Measurements from ENCODE around the gene ZNF644. TPM values are rescaled to one million over a fixed set of nuclear protein-coding genes. Genes with fewer than 3 reads are reported as not detected.
A peak's percentile ranks its signal among the peaks of the same experiment; 100 is the strongest.

The ZNF644 gene
- total RNA-seq, 6 donors from 2014 or later: 36.7 to 111 (median 42.9) TPM

DNA sequence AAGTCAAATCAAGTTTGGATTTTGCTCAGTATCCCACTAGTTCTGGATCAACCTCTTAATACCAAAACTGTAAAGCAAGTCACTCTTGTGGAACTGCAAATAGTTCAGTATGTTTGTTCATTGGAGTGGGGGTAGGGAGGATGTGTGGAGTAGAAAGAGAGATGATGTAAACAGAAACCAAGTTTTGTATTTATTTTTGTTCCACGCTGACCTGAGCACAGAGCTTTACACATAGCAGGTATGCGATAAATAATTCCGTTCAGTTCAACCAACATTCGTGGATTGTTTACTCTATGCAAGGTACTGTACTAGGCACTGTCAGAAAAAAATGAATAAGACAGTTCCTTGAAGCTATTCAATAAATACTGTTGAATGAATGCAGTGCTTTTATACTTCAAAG, 4.5 kb upstream of the ZNF644 start:
- 53 to 54% methylated on average over 4 of the region's 4 CpGs for WGBS, 2 donors
- Histone ChIP-seq H3K4me3 (no peak overlapping the region), H3K27me3 (no peaks in the 10 kb centered on the region), H3K27ac (no peak overlapping the region), H3K4me1 (peaks cover 8 to 9% (median 8%) of the 10 kb centered on the region in 4 donors), H3K9me3 (no peaks in the 10 kb centered on the region), H3K36me3 (no peaks in the 10 kb centered on the region)
- no peak for DNase-seq
- ATAC-seq (ENCODE audit: low FRiP score in 2 of 2): no peak
- no peak for TF ChIP-seq EP300 (IDR thresholded peaks at IDR 0.05)
- TF ChIP-seq POLR2A (IDR thresholded peaks at IDR 0.05): no peak
- TF ChIP-seq POLR2AphosphoS5 (IDR thresholded peaks at IDR 0.05): no peak
- TF ChIP-seq, protein P1, sequence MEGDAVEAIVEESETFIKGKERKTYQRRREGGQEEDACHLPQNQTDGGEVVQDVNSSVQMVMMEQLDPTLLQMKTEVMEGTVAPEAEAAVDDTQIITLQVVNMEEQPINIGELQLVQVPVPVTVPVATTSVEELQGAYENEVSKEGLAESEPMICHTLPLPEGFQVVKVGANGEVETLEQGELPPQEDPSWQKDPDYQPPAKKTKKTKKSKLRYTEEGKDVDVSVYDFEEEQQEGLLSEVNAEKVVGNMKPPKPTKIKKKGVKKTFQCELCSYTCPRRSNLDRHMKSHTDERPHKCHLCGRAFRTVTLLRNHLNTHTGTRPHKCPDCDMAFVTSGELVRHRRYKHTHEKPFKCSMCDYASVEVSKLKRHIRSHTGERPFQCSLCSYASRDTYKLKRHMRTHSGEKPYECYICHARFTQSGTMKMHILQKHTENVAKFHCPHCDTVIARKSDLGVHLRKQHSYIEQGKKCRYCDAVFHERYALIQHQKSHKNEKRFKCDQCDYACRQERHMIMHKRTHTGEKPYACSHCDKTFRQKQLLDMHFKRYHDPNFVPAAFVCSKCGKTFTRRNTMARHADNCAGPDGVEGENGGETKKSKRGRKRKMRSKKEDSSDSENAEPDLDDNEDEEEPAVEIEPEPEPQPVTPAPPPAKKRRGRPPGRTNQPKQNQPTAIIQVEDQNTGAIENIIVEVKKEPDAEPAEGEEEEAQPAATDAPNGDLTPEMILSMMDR (IDR thresholded peaks at IDR 0.05): no peak

DNA sequence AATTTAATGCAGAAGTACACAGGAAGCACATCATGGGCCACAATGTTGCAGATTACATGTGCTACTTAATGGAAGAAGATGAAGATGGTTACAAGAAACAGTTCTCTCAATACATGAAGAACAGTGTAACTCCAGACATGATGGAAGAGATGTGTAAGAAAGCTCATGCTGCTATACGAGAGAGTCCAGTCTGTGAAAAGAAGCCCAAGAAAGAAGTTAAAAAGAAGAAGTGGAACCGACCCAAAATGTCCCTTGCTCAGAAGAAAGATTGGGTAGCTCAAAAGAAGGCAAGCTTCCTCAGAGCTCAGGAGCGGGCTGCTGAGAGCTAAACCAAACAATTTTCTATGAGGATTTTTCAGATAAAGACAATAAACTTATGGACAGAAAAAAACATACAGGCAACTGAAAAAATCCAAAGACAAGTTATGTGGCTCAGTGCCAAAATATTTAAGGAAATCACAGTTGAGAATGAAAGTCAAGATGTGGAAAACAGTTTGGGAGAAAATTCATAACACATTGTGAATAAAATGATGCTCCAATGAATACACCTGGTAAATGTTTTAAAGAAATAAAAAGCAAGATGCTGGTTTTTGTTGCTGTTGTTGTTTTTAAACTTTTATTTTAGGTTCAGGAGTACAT, 2.8 kb upstream of the ZNF644 start:
- no peak overlapping the region for H3K27ac ChIP-seq
- DNase-seq (no peak), ATAC-seq (ENCODE audit: low FRiP score in 2 of 2) (no peak)
- no peak overlapping the region for H3K4me3 ChIP-seq
- H3K9me3 ChIP-seq: no peaks in the 10 kb centered on the region
- peaks cover 9 to 24% (median 21%) of the 10 kb centered on the region in 4 donors for H3K4me1 ChIP-seq
- H3K27me3 ChIP-seq: no peaks in the 10 kb centered on the region
- no peaks in the 10 kb centered on the region for H3K36me3 ChIP-seq
- no peak for TF ChIP-seq POLR2A (IDR thresholded peaks at IDR 0.05)
- TF ChIP-seq EP300 (IDR thresholded peaks at IDR 0.05): no peak
- no peak for TF ChIP-seq POLR2AphosphoS5 (IDR thresholded peaks at IDR 0.05)
- TF ChIP-seq, protein P1 (IDR thresholded peaks at IDR 0.05): no peak
- 65 to 73% methylated on average over 3 of the region's 3 CpGs for WGBS, 2 donors

DNA sequence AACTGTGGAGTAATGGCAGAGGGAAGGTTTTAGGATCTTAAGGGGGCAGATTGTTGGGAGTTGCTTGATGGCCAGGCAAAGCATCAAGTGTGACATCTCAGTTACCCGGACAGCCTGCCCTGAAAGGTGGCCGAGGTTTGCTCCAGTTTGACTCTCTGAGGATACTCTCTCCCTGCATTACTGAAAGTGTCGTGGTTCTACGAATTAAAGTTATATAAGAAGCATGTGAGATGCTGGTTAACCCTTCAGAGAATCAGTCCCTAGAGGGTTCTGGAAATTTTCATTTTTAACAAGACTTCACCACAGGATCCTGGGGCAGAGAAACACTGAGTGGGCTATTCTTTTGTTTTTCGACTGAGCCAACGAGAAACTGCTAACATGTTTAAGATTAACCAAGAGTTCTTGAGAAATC, 689 bp upstream of the ZNF644 start:
- WGBS, 2 donors: 55 to 66% methylated on average over 6 of the region's 6 CpGs
- H3K27me3 ChIP-seq: no peaks in the 10 kb centered on the region
- no peaks in the 10 kb centered on the region for H3K9me3 ChIP-seq
- DNase-seq (no peak), ATAC-seq (ENCODE audit: low FRiP score in 2 of 2) (no peak)
- H3K36me3 ChIP-seq: no peaks in the 10 kb centered on the region
- TF ChIP-seq POLR2AphosphoS5 (IDR thresholded peaks at IDR 0.05): no peak
- TF ChIP-seq, protein P1 (IDR thresholded peaks at IDR 0.05): no peak
- TF ChIP-seq EP300 (IDR thresholded peaks at IDR 0.05): no peak
- no peak for TF ChIP-seq POLR2A (IDR thresholded peaks at IDR 0.05)
- H3K27ac ChIP-seq: peak overlapping the region; percentile 98 to 100 (median 100)
- H3K4me3 ChIP-seq: peak overlapping the region; percentile 69 to 83 (median 76)
- H3K4me1 ChIP-seq: peaks cover 27 to 41% (median 36%) of the 10 kb centered on the region in 4 donors

DNA sequence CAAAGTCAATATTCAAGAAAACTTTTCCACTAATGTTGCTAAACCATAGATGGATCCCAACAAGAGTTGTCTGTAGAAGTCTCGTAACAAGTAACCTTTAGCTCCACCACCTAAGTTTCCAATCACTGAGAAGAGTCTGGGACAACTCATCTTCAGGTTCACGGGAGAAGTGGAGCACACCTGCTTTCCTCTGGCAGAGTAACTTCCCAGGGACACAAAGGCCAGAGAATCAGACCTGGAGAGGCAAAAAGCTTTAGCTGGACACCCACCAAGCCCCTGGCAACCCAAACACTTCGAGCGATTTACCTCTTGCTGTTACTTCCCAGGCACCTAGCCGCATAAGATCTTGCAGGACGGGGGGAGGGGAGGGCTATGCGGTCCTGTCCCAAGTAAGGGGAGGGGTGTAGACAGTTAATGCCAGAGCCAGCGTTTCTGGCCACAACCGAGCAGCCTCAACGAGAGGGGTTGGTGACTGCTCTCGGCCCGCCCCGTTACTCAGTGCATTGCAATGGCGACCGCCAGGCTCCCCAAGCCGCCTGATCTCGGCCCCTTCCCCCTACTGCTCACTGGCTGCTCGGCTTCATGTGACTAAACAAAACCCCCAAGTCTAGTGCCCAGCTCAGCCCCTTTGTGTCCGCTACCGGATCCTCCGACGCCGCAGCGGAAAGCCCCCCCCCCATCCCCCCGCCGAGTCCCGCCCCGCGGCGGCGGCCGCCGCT, 709 bp downstream of the ZNF644 start:
- no peaks in the 10 kb centered on the region for H3K36me3 ChIP-seq
- H3K9me3 ChIP-seq: no peaks in the 10 kb centered on the region
- 1 to 2% methylated on average over 11 to 16 of the region's 33 CpGs for WGBS, 2 donors
- DNase-seq: peak in 1 of 2 donors; percentile 78
- TF ChIP-seq POLR2A (IDR thresholded peaks at IDR 0.05): no peak
- TF ChIP-seq EP300 (IDR thresholded peaks at IDR 0.05): no peak
- TF ChIP-seq POLR2AphosphoS5 (IDR thresholded peaks at IDR 0.05): peak in 1 of 2 donors; percentile 25
- peak; percentile 77 to 81 for ATAC-seq (ENCODE audit: low FRiP score in 2 of 2)
- peak overlapping the region; percentile 69 to 83 (median 76) for H3K4me3 ChIP-seq
- peaks cover 40 to 55% (median 44%) of the 10 kb centered on the region in 4 donors for H3K4me1 ChIP-seq
- H3K27ac ChIP-seq: peak overlapping the region; percentile 98 to 100 (median 100)
- no peaks in the 10 kb centered on the region for H3K27me3 ChIP-seq

DNA sequence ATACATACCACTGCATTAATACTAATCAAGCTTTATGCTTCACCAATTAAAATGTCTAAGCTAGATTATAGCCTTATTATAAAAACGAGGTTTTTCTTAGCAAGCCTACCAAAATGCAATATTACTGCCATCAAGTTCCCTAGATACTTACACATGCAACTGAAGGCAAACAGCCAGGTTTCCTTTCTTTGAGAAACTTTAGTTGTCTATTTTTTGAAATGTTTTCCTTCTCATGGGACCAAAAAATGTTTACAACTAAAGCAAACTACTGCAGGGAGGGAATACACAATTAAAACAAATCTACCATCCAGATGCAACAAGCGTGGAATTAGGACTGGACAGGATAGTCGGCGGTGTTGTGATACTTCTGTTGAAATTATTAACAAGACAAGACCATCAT, 1.3 kb downstream of the ZNF644 start:
- Histone ChIP-seq H3K4me1 (peaks cover 44 to 61% (median 49%) of the 10 kb centered on the region in 4 donors), H3K27me3 (no peaks in the 10 kb centered on the region), H3K36me3 (no peaks in the 10 kb centered on the region), H3K27ac (peak overlapping the region; percentile 98 to 100 (median 100)), H3K4me3 (peak overlapping the region in 3 of 4 donors; percentile 69 to 76 (median 76)), H3K9me3 (no peaks in the 10 kb centered on the region)
- WGBS, 2 donors: 36 to 37% methylated on average over 4 of the region's 4 CpGs
- DNase-seq (no peak), ATAC-seq (ENCODE audit: low FRiP score in 2 of 2) (no peak)
- TF ChIP-seq EP300 (IDR thresholded peaks at IDR 0.05) (no peak), POLR2A (IDR thresholded peaks at IDR 0.05) (no peak), POLR2AphosphoS5 (IDR thresholded peaks at IDR 0.05) (no peak)
- TF ChIP-seq, protein P1 (IDR thresholded peaks at IDR 0.05): no peak

Data from upper lobe of left lung (tissue), 6 donors.